ENCODE data around the gene DHRS9. TPM values are rescaled to one million over a fixed set of nuclear protein-coding genes. Genes with fewer than 3 reads are reported as not detected.
A peak's percentile ranks its signal among the peaks of the same experiment; 100 is the strongest.

The DHRS9 gene
- total RNA-seq, 2 donors from 2014 or later = 1.0 TPM; not detected in 1

GRCh38 chr2:169080250-169081069 lies 11.1 kb downstream of the DHRS9 start:
- intact Hi-C loops (cut with DNase I) = no loop called here
- H3K9me3 ChIP-seq = no peaks in the 10 kb centered on the region
- DNase-seq (peak in 1 of 4 donors; percentile 19), ATAC-seq (no peak)
- H3K27me3 ChIP-seq = no peaks in the 10 kb centered on the region
- WGBS, 2 donors = 55 to 65% methylated on average over 2 of the region's 2 CpGs
- H3K4me3 ChIP-seq = no peak overlapping the region
- H3K4me1 ChIP-seq = no peaks in the 10 kb centered on the region
- TF ChIP-seq, protein P1, sequence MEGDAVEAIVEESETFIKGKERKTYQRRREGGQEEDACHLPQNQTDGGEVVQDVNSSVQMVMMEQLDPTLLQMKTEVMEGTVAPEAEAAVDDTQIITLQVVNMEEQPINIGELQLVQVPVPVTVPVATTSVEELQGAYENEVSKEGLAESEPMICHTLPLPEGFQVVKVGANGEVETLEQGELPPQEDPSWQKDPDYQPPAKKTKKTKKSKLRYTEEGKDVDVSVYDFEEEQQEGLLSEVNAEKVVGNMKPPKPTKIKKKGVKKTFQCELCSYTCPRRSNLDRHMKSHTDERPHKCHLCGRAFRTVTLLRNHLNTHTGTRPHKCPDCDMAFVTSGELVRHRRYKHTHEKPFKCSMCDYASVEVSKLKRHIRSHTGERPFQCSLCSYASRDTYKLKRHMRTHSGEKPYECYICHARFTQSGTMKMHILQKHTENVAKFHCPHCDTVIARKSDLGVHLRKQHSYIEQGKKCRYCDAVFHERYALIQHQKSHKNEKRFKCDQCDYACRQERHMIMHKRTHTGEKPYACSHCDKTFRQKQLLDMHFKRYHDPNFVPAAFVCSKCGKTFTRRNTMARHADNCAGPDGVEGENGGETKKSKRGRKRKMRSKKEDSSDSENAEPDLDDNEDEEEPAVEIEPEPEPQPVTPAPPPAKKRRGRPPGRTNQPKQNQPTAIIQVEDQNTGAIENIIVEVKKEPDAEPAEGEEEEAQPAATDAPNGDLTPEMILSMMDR (IDR thresholded peaks at IDR 0.05) = no peak
- TF ChIP-seq POLR2A (IDR thresholded peaks at IDR 0.05) = no peak
- H3K36me3 ChIP-seq (replicated peaks in 1 of 2; ENCODE audit: insufficient read depth in 1 of 2, low read depth in 2 of 2) = no peaks in the 10 kb centered on the region
- no peak overlapping the region for H3K27ac ChIP-seq

DNA sequence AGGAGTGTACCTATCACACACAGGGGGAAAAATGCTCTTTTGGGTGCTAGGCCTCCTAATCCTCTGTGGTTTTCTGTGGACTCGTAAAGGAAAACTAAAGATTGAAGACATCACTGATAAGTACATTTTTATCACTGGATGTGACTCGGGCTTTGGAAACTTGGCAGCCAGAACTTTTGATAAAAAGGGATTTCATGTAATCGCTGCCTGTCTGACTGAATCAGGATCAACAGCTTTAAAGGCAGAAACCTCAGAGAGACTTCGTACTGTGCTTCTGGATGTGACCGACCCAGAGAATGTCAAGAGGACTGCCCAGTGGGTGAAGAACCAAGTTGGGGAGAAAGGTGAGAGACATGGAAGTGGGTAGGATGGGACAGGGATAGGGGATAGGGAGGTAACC lies 12.2 kb downstream of the DHRS9 start:
- ATAC-seq (no peak), DNase-seq (no peak)
- Histone ChIP-seq H3K27ac (no peak overlapping the region), H3K9me3 (no peaks in the 10 kb centered on the region), H3K27me3 (no peaks in the 10 kb centered on the region), H3K4me1 (no peaks in the 10 kb centered on the region), H3K36me3 (replicated peaks in 1 of 2; ENCODE audit: insufficient read depth in 1 of 2, low read depth in 2 of 2) (no peaks in the 10 kb centered on the region), H3K4me3 (no peak overlapping the region)
- TF ChIP-seq POLR2A (IDR thresholded peaks at IDR 0.05) = no peak
- TF ChIP-seq, protein P1 (IDR thresholded peaks at IDR 0.05) = no peak
- WGBS, 2 donors = 60 to 65% methylated on average over 5 of the region's 5 CpGs
- intact Hi-C loops (cut with DNase I) = no loop called here

- intact Hi-C loops (cut with DNase I) = no loop called here
- Histone ChIP-seq H3K27me3 (no peaks in the 10 kb centered on the region), H3K9me3 (no peaks in the 10 kb centered on the region), H3K4me1 (no peaks in the 10 kb centered on the region), H3K27ac (no peak overlapping the region), H3K4me3 (no peak overlapping the region), H3K36me3 (replicated peaks in 1 of 2; ENCODE audit: insufficient read depth in 1 of 2, low read depth in 2 of 2) (no peaks in the 10 kb centered on the region)
- ATAC-seq (no peak), DNase-seq (no peak)
- 60 to 71% methylated on average over 4 of the region's 4 CpGs for WGBS, 2 donors
- no peak for TF ChIP-seq POLR2A (IDR thresholded peaks at IDR 0.05)
- TF ChIP-seq, protein P1 (IDR thresholded peaks at IDR 0.05) = no peak
Measured at GRCh38 chr2:169082995-169083394, 13.6 kb downstream of the DHRS9 start.

DNA sequence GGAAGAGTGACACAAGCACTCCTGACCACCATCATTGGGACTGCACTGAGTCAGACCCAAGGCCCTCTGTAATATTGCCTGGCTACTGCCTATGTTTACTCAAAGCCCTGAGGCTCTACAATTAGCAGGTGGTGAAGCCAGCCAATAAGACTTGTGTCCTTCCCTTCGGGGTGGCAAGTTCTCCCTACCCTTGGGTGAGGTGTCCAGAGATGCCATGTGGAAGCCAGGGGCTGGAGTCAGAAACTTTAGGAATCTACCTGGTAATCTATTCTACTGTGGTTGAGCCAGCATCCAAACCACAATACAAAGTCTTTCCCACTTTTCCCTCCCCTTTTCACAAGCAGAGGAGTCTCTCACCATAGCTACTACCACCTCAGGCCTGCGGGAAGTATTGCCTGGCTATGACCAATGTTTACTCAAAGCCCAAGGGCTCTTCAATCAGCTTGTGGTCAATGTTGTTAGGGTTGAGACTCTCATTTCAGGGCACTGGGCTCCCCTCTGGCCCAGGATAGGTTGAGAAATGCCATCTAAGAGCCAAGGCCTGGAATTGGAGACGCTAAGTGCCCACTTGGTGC lies 17.6 kb downstream of the DHRS9 start:
- WGBS, 2 donors = 74 to 86% methylated on average over 3 of the region's 3 CpGs
- no peaks in the 10 kb centered on the region for H3K4me1 ChIP-seq
- ATAC-seq = no peak
- intact Hi-C loops (cut with DNase I) = no loop called here
- no peak for DNase-seq
- no peak overlapping the region for H3K27ac ChIP-seq
- H3K4me3 ChIP-seq = no peak overlapping the region
- H3K27me3 ChIP-seq = no peaks in the 10 kb centered on the region
- no peaks in the 10 kb centered on the region for H3K9me3 ChIP-seq
- H3K36me3 ChIP-seq (replicated peaks in 1 of 2; ENCODE audit: insufficient read depth in 1 of 2, low read depth in 2 of 2) = no peaks in the 10 kb centered on the region
- no peak for TF ChIP-seq POLR2A (IDR thresholded peaks at IDR 0.05)
- TF ChIP-seq, protein P1 (IDR thresholded peaks at IDR 0.05) = no peak
